Activated CD8-positive, alpha-beta memory T cell treated with anti-CD3 and anti-CD28 coated beads, Interleukin-2, amount 50 U/mL, for 24 hours (primary cell): ENCODE results near the gene PIGK.

ENCODE experiments used
- DNase-seq: peaks from one replicate; pipeline ENCODE4 v3.0.0-alpha.2; 2020; ENCODE audit errors: extremely low read depth

Gene PIGK

DNA sequence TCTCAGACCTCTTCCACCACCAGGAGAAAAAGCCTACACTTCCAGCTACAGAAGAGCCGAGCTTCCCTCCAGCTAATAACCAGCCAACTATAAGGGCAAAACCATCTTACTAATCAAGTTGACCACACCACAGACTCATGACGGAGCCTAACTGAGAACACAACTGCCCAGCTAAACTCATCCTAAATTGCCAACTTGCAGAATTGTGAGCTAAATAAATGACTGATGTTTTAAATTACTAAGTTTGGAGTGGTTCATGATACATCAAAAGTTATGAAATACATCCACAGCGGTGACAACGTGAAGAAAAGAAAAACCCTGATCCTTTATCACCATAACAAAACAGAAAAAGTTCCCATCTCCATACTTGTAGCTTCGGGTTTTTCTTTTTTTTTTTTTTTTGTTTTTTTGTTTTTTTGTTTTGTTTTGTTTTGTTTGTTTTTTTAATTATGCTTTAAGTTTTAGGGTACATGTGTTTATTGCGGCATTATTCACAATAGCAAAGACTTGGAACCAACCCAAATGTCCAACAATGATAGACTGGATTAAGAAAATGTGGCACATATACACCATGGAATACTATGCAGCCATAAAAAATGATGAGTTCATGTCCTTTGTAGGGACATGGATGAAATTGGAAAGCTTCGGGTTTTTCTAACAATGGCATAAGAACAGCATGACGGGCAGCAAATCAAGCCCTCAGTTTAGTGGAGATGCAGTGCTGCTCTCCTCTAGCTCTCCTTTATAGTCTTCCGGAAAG lies 122.6 kb downstream of the PIGK start:
- no peak for DNase-seq

DNA sequence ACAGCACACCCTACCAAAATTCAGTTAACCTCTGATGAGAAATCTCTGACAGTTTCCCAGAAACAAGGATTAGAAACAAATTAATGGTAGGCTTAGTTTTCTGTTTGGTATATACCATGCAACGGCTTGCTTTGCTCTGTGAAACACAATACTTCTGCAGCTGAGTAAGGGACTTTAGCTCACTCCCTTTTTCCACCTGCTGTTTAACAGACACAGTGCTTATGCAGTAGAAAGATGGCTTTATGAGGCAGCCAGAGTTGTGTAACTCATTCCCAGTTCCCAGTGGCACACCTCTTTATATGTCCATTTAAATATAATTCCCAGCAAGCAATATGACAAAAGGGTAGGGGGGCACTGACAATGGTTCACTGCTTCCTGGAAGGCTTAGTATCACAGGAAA lies 124.0 kb downstream of the PIGK start:
- no peak for DNase-seq

DNA sequence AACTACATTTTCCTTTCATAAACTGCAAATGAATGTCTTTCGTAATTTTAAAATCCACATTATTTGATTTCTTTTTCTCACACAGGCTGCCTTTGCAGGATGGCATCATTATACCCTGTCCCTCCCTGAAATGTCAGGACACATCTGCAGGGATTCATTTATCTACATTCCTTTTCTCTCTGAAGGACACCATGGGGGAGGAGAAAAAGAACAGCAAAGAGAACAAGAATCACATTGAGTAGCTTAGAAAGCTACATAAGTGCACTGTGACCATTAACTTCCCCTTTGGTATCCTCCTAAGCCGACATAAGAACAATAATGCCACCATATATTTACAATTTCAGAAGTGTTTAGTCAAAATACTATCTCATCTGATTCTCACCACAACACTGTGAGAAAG lies 129.5 kb downstream of the PIGK start:
- DNase-seq: no peak

DNA sequence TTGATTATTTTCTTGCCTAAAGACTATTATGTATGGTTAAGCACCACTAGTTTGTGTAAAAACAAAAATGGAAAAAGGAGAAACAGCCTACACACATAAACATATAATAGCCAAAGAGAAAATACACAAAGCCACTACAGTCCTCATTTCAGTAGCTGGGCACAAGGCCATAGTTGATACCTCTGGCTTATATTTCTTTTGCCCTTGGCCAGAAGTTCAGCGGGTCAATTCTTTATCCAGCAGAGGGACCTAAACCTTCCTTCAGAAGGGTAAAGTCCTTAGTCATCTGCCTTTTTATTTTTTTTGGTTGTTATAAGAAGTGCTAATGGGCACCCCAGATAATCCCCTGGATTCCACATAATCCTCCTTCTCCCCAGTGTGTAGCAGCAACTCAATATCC lies 134.1 kb downstream of the PIGK start:
- DNase-seq: no peak

DNA sequence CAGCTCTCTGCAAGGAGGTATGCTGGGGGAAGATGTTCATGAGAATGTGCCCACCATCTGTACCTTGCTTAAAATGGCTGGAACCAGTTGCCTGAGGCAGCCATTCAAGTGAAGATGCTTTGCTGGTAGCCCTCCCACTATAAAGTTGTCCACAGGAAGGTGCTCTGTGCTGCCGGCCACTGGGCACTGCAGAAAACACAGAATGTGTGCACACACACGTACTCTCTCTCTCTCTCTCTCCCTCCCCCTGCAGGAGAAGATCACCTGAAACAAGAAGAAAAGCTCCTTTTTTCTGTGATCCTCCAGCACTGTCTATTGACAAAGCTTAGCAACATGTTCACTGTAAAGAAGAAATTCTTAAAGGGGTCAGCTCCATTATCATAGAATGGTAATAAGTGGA lies 134.8 kb downstream of the PIGK start:
- DNase-seq: no peak

DNA sequence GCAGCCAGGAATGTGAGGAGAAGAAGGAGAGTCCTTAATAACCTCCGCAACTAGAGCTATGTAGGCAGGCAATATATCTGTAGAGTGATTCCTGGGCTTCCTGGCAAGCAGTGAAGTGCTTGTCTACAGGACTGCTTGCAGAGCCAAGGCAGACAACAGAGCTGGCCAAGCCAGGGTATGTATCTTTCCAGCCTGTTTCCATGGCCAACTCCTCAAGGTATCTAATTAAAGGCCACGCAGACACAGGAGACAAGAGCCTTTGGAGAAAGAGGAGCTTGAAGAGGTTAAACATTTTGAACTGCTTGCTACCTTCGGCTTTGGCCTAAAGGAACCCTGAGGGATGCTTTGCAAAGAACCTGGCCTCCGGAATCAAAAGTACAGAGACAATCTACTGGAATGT lies 137.4 kb downstream of the PIGK start:
- DNase-seq: no peak

DNA sequence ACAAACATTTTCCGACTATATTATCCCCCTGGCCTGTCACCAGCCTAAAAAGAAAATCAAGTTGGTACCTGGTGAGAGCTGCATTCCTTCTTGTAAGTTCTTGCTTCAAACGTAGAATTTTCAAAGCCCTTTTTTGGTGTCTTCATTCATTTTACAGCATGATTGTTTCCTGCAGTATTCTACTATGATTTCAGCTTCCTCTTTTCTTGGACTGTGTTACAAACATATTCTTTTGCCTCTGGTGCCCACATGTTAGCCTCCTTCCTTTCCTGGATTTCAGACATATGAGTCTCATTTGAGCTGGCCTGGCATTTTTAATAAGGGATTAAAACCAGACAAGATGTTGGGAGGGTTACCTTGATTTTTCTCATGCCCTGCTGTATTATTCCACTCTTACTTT lies 142.5 kb downstream of the PIGK start:
- DNase-seq: no peak

DNA sequence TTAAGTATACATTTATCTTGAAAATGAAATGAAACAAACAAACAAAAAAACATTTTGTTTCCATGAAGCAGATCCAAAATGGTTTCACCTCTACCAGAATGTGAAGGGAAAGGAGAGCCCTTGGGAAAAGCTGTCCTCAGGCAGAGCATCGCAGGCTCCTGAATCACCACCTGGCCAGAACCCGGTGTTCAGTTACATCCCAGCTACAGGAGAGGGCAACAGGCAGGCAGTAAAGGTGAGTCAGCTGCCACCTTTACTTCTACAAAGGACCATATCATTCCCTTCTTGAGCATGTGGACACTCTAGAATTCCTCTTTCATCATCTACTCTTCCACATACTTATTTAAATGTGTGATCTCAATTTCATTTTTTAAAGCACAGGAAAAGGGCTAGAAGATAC lies 151.2 kb downstream of the PIGK start:
- DNase-seq: no peak

DNA sequence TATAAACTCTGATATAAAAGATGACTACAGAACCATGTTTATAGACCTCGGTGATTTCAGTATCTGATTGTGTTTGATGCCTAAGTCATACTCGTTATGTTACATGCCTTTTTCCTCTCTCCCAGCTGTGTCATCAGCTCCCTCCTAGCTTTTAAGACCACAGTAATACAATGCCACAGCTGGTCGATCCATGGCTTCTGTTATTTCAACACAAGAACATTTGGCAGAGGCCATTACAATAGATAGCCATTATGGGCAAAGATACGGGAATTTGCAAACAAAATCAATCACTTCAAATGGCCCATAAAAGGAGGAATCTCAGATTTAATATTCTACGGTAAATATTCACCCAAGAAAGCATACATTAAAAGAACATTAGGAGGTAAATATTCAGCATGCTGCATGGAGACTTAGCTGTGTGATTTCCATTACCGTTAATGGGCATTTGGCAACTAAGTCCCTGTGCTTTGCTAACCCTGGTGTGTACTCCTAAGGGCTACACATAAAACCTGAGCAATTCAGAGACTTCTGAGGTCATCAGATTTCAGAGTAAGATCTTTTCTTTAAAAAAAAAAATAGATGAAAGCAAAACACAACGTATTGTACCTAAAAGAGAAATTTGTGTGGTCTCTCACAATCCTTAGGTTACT lies 153.4 kb downstream of the PIGK start:
- DNase-seq: no peak

DNA sequence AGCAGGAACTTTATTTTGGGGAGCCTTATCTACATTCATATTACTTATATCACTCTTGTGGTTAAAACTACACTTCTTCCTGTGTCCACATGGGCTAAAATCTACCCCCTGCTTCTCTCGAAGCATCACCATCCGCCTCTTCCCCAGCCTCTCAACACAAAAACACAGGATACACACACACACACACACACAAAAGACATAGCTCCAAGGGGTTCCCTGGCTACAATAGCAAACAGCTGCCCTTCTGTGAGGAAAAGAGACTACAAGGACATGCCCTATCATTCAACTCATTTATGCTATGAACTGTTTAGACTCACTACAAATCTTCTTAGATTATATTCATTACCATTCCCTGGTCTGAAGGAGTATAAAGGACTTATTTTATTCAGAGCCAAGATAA lies 155.0 kb downstream of the PIGK start:
- DNase-seq: no peak

DNA sequence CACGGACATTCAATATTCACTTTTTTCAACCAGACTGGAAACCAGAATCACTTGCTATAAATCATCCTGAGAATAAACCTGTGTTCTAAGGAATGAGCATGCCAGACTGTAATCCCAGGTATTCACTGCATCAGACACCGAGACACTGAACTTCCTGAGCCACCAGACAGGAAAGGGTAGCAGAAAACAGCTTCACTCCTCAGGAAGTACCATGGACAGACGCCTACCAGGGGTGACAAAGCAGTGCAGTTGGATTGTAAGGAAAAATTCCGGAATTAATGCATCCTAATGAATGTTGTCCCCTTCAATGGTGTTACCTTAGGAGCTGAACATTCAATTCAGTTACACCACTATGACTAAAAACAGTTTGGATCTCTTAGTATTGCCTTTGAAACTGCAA lies 156.1 kb downstream of the PIGK start:
- DNase-seq: no peak

DNA sequence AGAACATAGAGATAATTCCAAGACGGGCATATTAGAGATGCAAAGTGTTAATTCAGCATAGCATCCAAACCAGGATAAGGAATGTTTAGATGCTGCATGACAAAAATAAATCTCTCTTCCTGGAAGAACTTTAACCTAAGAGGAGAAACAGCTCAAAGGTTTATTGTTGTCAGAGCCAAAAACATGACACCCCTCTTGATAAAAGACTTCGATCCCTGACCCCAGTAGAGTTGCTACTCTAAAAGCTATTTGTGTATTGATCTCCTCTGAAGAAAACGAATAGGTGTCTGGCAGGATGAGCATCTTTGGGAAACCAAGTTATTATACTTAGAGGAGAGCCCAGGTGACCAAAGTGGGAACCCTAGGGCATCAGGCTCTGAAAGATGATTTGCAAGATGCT lies 158.1 kb downstream of the PIGK start:
- no peak for DNase-seq

DNA sequence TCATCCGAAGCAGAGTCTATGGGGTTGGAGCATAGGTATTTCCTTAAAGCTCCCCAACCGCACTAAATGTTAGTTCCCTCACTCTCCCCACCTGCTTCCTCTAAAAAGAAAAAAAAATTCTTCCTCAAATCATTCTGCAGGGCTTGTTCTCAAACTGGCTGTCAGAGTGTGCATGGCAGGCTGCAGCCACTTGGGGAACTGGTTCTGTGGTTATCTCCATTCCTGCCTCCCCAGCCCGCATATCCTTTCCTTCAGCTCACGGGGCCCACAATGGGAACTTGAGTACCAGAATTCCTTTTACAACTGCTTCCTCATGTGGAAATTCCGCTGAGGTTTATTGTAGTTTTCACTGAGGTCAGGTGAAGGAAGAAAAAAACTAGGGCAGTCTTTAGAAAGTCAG lies 159.2 kb downstream of the PIGK start:
- no peak for DNase-seq

DNA sequence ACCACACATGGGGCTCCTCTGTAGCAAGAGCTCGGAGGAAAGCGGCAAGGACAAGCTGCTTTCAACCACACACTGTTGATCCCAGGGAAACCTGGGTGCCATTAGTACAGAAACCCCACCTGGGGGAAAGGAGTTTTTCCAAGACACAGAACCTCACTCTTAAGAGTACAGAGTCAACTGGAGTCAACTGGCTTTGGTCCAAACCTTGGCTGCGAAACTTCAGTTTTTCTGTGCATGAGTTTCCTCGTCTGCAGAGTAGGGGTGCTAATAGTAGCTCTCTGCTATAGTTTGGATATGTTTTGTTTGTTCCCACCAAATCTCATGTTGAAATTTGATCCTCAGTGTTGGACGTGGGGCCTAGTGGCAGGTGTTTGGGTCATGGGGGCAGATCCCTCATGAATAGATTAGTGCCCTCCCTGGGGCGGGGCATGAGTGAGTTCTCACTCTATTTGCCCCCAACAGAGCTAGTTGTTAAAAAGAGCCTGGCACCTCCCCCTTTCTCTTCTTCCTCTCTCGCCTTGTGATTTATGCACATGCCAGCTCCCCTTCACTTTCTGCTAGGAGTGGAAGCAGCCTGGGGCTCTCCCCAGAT lies 161.1 kb downstream of the PIGK start:
- DNase-seq: no peak

DNA sequence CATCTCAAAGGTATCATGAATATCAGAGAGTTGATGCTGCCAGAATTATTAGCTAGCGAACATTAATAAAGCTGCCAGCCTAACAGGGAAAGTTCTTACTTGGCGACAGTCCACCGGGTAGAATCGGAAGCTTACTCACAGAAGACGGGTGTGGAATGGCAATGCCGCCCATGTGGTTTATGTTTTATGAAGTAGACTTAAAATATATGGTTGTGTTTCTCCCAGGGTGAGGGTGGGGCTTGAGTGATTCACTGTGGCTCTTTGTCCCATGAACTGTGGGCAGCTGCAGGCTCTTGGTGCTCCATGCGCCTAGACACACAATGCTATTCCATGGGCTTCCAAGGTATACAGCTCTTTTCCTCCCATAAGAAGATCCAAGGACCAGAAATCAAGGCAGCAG lies 162.7 kb downstream of the PIGK start:
- no peak for DNase-seq

DNA sequence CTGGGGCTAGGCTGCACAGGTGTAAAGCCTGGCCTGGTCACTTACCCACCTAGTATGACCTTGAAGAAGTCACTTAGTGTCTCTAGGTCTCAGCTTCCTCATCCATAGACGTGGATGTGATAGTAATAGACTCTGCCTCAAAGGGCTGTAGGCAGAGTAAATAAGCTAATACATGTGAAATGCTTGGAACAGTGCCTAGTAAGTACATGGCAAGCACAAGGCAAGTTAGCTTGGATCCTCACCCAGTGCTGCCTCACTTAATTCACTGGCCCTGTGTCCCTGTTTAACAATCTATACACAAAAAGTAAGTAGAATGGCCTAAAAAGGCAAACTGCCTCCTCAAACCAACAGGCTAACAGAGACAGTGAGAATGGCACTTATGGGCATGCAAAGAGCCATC lies 167.8 kb downstream of the PIGK start:
- no peak for DNase-seq

DNA sequence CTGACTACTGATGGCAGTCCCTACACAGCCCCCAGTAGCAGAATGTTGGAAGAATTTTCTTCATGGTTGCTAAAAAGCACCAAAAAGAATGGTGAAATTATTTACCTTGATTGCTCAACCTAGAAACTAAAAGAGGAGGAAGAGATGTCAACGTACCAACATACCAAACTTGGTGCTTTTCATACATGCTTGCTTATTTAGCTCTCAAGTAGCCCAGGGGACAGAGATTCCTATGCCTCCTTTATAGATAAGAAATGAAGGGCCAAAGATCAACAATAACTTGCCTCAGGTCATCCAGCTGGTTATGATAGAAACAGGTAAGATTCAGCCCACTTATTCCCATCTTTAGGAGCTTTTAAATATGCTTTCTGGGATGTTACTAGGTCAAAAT lies 170.6 kb downstream of the PIGK start:
- DNase-seq: no peak

DNA sequence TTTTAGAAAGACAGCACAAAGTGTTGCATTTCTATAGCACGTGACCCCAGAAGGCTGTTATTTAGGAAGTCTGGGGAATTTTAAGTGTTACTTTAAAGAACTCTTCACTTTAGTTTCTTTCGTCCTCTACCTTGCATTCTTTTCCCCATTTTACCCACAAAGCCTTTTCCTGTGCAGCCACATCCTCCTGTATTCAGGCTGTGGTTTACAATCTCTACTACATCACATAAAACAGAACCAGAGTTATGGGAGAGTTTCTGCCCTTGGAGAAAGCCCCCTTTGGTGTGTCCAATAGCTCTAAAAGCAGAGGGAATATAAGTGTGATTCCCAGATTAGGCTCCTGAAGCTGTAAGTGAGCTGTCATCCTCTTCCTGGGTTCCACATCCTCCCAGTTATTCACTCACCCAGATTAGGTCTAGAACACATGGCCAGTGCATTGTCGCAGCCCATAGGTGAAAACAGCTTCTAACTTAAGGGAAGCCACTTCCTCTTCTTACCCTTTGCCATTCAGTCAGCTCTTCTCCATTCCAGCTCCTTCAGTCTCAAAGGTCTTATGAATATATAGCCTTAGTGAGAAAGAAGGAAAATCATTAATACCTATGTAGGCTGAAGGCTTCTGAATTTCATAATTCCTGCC lies 171.1 kb downstream of the PIGK start:
- no peak for DNase-seq

DNA sequence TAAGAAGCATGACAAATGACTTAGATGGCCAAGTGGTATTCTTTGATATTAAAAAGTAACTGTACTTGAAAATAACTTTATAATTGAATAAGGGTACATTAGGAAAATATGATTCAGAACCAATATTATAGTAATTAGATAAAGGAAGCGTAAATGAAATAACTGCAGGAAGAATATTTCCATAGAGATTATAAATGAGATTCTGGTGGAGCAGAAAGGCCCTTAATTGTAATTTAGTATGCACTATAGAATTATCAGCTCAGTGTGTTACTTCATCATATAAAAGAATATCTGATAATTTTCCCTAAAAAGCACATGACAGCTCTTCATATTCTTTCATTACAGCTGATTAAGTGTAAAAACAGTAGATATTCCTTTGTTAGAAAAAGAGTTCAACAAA lies 171.7 kb downstream of the PIGK start:
- no peak for DNase-seq

DNA sequence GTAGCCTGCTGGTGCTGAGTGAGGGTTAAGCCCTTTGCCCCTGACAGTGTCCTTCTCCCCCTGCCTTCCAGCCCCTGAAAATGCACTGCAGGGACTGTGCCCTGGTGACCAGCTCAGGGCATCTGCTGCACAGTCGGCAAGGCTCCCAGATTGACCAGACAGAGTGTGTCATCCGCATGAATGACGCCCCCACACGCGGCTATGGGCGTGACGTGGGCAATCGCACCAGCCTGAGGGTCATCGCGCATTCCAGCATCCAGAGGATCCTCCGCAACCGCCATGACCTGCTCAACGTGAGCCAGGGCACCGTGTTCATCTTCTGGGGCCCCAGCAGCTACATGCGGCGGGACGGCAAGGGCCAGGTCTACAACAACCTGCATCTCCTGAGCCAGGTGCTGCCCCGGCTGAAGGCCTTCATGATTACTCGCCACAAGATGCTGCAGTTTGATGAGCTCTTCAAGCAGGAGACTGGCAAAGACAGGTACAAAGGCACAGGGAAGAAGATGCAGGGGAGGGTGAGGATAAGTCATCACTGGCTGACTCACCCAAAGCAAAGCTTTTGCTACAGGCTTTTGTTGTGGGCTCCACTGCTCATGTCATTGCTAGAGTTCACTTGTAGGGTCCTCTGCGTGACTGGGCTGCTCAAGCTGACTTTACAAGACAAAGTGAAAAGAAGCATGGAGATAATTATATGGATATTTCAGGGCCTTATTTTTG lies 174.9 kb downstream of the PIGK start:
- DNase-seq: no peak

DNA sequence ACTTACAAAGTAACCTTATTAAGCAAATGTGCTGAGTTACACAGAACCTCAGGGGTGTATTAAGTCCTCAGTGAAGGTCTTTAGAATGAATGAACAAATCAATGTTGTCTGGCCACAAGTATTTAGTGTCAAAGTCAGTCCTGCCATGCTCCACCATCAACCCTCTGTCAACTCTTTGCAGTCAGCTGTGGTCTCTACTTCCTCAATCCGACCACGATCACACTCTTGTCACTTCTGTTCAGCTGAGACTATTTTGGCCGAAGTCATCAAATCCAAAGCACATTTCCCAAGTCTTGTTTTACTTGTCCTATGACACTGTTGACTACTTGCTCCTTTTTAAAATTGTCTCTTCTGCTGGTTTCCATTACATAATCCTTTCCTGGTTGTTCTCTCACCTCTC lies 178.4 kb downstream of the PIGK start:
- DNase-seq: no peak

DNA sequence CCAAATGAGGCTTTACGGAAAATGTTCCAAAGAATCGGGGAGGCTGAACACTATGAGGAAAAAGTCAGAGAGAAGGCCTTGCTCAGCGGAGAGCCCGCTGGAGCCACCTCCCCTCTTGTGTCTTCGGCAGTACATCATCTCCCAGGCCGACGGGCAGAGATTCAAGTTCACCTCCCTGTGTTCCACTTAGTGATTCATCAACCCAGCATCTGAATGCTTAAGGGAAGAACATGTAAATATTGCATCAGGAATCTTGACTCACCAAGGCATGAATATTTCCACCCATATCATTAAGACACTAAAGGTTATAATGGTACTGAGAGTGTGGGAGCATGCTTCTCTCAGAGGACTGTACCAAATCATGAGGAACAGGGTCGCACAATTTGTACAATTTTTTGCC lies 179.5 kb downstream of the PIGK start:
- no peak for DNase-seq
